Endothelial cell (in vitro differentiated cells): ENCODE measurements around the gene RALY. TPM values are rescaled to one million over a fixed set of nuclear protein-coding genes. Genes with fewer than 3 reads are reported as not detected.

Source experiments
- DNase-seq: peaks from one replicate; pipeline ENCODE4 v3.0.0; 2021; ENCODE audit warnings: low spot score
- H3K27ac Mint-ChIP-seq: one replicate; pipeline ENCODE4 v1.8.0; 2021; ENCODE audit warnings: mixed read lengths, inconsistent platforms; ENCODE audit not compliant: unreplicated experiment
- H3K27me3 Mint-ChIP-seq: one replicate; pipeline ENCODE4 v1.8.0; 2021; ENCODE audit warnings: mild to moderate bottlenecking, moderate library complexity, mixed read lengths, inconsistent platforms; ENCODE audit not compliant: unreplicated experiment
- H3K36me3 Mint-ChIP-seq: one replicate; pipeline ENCODE4 v1.8.0; 2021; ENCODE audit warnings: mild to moderate bottlenecking, low read depth, mixed read lengths, inconsistent platforms; ENCODE audit not compliant: unreplicated experiment
- H3K4me1 Mint-ChIP-seq: one replicate; pipeline ENCODE4 v1.8.0; 2021; ENCODE audit warnings: mild to moderate bottlenecking, mixed read lengths, inconsistent platforms; ENCODE audit not compliant: unreplicated experiment
- H3K4me3 Mint-ChIP-seq: one replicate; pipeline ENCODE4 v1.8.0; 2021; ENCODE audit warnings: mild to moderate bottlenecking, mixed read lengths, inconsistent platforms; ENCODE audit not compliant: unreplicated experiment
- H3K9me3 Mint-ChIP-seq: one replicate; pipeline ENCODE4 v1.8.0; 2021; ENCODE audit warnings: mixed read lengths, inconsistent platforms; ENCODE audit not compliant: unreplicated experiment
- CTCF ChIP-seq: fragments of 200-600 bp; sonication (generic); IDR thresholded peaks from one replicate; pipeline ENCODE4 v1.5.0; 2021; ENCODE audit warnings: antibody characterized with exemption; ENCODE audit not compliant: unreplicated experiment
- total RNA-seq: library from RNA; stranded (reverse); fragmentation: NEBNext Ultra II Directional; extraction: Animal tissue kit (Norgen Biotek cat#: 25700); gene quantifications from one replicate; pipeline ENCODE4 v1.2.1, GENCODE V29; 2021; ENCODE audit not compliant: unreplicated experiment

The RALY gene
- total RNA-seq, 1 donor from 2014 or later, result 168 TPM

- H3K27me3 Mint-ChIP-seq, result peaks cover 1% of the 10 kb centered on the region
- no peak for DNase-seq
- H3K4me3 Mint-ChIP-seq, result no peak overlapping the region
- no peaks in the 10 kb centered on the region for H3K9me3 Mint-ChIP-seq
- H3K4me1 Mint-ChIP-seq, result peaks cover 28% of the 10 kb centered on the region
- H3K36me3 Mint-ChIP-seq, result peaks cover 3% of the 10 kb centered on the region
- TF ChIP-seq CTCF, result no peak
- H3K27ac Mint-ChIP-seq, result no peak overlapping the region
Observed at GRCh38 chr20:34004790-34005457, 11.2 kb downstream of the RALY start.

GRCh38 chr20:34006619-34007018, 12.9 kb downstream of the RALY start:
- Mint-ChIP-seq H3K9me3 (no peaks in the 10 kb centered on the region), H3K4me3 (no peak overlapping the region), H3K27ac (no peak overlapping the region), H3K27me3 (peaks cover 1% of the 10 kb centered on the region), H3K36me3 (peaks cover 3% of the 10 kb centered on the region), H3K4me1 (peaks cover 22% of the 10 kb centered on the region)
- no peak for TF ChIP-seq CTCF
- DNase-seq, result no peak

GRCh38 chr20:34008477-34008876, 14.8 kb downstream of the RALY start:
- peaks cover 3% of the 10 kb centered on the region for H3K36me3 Mint-ChIP-seq
- no peaks in the 10 kb centered on the region for H3K9me3 Mint-ChIP-seq
- no peak overlapping the region for H3K27ac Mint-ChIP-seq
- H3K4me3 Mint-ChIP-seq, result no peak overlapping the region
- peaks cover 31% of the 10 kb centered on the region for H3K4me1 Mint-ChIP-seq
- TF ChIP-seq CTCF, result no peak
- DNase-seq, result no peak
- H3K27me3 Mint-ChIP-seq, result peaks cover 1% of the 10 kb centered on the region

GRCh38 chr20:34010405-34010931, 16.8 kb downstream of the RALY start:
- H3K36me3 Mint-ChIP-seq, result no peaks in the 10 kb centered on the region
- peaks cover 39% of the 10 kb centered on the region for H3K4me1 Mint-ChIP-seq

More at GRCh38 chr20:34010405-34010931, 16.8 kb downstream of the RALY start:
- Mint-ChIP-seq H3K27me3 (peaks cover 1% of the 10 kb centered on the region), H3K9me3 (no peaks in the 10 kb centered on the region), H3K27ac (peak overlapping the region; percentile 58), H3K4me3 (no peak overlapping the region)
- no peak for TF ChIP-seq CTCF
- no peak for DNase-seq
